ENCODE results near the gene LRRC37A3.

- no peak for TF ChIP-seq CTCF (conservative IDR thresholded peaks at IDR 0.05; ENCODE audit: low read length)
- no peak for TF ChIP-seq EZH2phosphoT487 (IDR thresholded peaks at IDR 0.05; ENCODE audit: borderline replicate concordance)
Measured at GRCh38 chr17:64951877-64952276, 32.6 kb upstream of the LRRC37A3 start.
